ENCODE data around the gene LSAMP. TPM values are rescaled to one million over a fixed set of nuclear protein-coding genes. Genes with fewer than 3 reads are reported as not detected.

Gene LSAMP
- total RNA-seq, 6 donors from 2014 or later, result 7.1 to 28.1 (median 13.4) TPM

- Histone ChIP-seq H3K36me3 (no peaks in the 10 kb centered on the region), H3K4me3 (no peak overlapping the region), H3K27me3 (no peaks in the 10 kb centered on the region), H3K27ac (no peak overlapping the region), H3K4me1 (no peaks in the 10 kb centered on the region), H3K9me3 (no peaks in the 10 kb centered on the region)
- 62 to 83% methylated on average over 2 of the region's 2 CpGs for WGBS, 2 donors
- no peak for DNase-seq
- TF ChIP-seq EP300 (IDR thresholded peaks at IDR 0.05) (no peak), CTCF (IDR thresholded peaks at IDR 0.05) (no peak), POLR2AphosphoS5 (IDR thresholded peaks at IDR 0.05) (no peak), POLR2A (IDR thresholded peaks at IDR 0.05) (no peak)
- ATAC-seq (ENCODE audit: low FRiP score in 2 of 2), result no peak
Measured at GRCh38 chr3:115918900-115919299, 526.4 kb downstream of the LSAMP start.

DNA sequence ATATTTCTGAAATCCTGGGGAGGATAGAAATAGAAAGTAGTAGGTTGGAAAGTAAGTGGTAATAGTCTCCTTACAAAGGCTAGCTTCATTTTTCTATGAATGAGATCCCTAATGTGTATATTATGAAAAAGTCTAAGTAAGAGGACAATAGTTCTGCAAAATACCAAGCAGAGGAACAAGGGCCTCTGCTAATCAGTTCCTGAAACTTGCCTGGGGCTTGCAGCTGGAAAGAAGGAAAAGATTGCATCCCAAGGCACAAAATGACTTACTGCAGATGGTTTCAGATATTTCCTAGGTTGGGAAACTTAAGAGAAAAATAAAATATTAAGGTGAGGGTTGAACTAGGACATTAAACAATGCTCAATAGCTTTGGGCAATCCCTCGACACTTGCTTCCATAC lies 528.4 kb downstream of the LSAMP start:
- Histone ChIP-seq H3K27ac (no peak overlapping the region), H3K9me3 (no peaks in the 10 kb centered on the region), H3K36me3 (no peaks in the 10 kb centered on the region), H3K27me3 (no peaks in the 10 kb centered on the region), H3K4me3 (no peak overlapping the region), H3K4me1 (no peaks in the 10 kb centered on the region)
- 86 to 100% methylated on average over 1 of the region's 1 CpG for WGBS, 2 donors
- no peak for DNase-seq
- ATAC-seq (ENCODE audit: low FRiP score in 2 of 2), result no peak
- TF ChIP-seq CTCF (IDR thresholded peaks at IDR 0.05) (no peak), POLR2AphosphoS5 (IDR thresholded peaks at IDR 0.05) (no peak), EP300 (IDR thresholded peaks at IDR 0.05) (no peak), POLR2A (IDR thresholded peaks at IDR 0.05) (no peak)

GRCh38 chr3:115915061-115915460 lies 530.2 kb downstream of the LSAMP start:
- H3K9me3 ChIP-seq, result no peaks in the 10 kb centered on the region
- no peaks in the 10 kb centered on the region for H3K4me1 ChIP-seq
- H3K4me3 ChIP-seq, result no peak overlapping the region
- TF ChIP-seq EP300 (IDR thresholded peaks at IDR 0.05) (no peak), POLR2A (IDR thresholded peaks at IDR 0.05) (no peak), CTCF (IDR thresholded peaks at IDR 0.05) (no peak), POLR2AphosphoS5 (IDR thresholded peaks at IDR 0.05) (no peak)
- no peak overlapping the region for H3K27ac ChIP-seq
- ATAC-seq (ENCODE audit: low FRiP score in 2 of 2) (no peak), DNase-seq (no peak)
- no peaks in the 10 kb centered on the region for H3K27me3 ChIP-seq
- 69 to 74% methylated on average over 1 of the region's 1 CpG for WGBS, 2 donors
- H3K36me3 ChIP-seq, result no peaks in the 10 kb centered on the region

- DNase-seq (no peak), ATAC-seq (ENCODE audit: low FRiP score in 2 of 2) (no peak)
- 78 to 80% methylated on average over 4 of the region's 4 CpGs for WGBS, 2 donors
- no peaks in the 10 kb centered on the region for H3K9me3 ChIP-seq
- H3K4me3 ChIP-seq, result no peak overlapping the region
- H3K27ac ChIP-seq, result no peak overlapping the region
- H3K27me3 ChIP-seq, result no peaks in the 10 kb centered on the region
- no peak for TF ChIP-seq POLR2A (IDR thresholded peaks at IDR 0.05)
- peak in 2 of 6 experiments; percentile 6 for TF ChIP-seq CTCF (IDR thresholded peaks at IDR 0.05)
- no peak for TF ChIP-seq POLR2AphosphoS5 (IDR thresholded peaks at IDR 0.05)
- TF ChIP-seq EP300 (IDR thresholded peaks at IDR 0.05), result no peak
- H3K4me1 ChIP-seq, result no peaks in the 10 kb centered on the region
- H3K36me3 ChIP-seq, result no peaks in the 10 kb centered on the region
Measured at GRCh38 chr3:115913069-115913686, 532.1 kb downstream of the LSAMP start.

- H3K27me3 ChIP-seq, result no peaks in the 10 kb centered on the region
- H3K9me3 ChIP-seq, result no peaks in the 10 kb centered on the region
- no peak overlapping the region for H3K27ac ChIP-seq
- no peak overlapping the region for H3K4me3 ChIP-seq
- H3K36me3 ChIP-seq, result no peaks in the 10 kb centered on the region
- TF ChIP-seq POLR2A (IDR thresholded peaks at IDR 0.05) (no peak), EP300 (IDR thresholded peaks at IDR 0.05) (no peak), CTCF (IDR thresholded peaks at IDR 0.05) (no peak), POLR2AphosphoS5 (IDR thresholded peaks at IDR 0.05) (no peak)
- peak in 1 of 2 donors; percentile 23 for DNase-seq
- 52 to 57% methylated on average over 2 of the region's 2 CpGs for WGBS, 2 donors
- no peaks in the 10 kb centered on the region for H3K4me1 ChIP-seq
- no peak for ATAC-seq (ENCODE audit: low FRiP score in 2 of 2)
Measured at GRCh38 chr3:115912372-115912771, 532.9 kb downstream of the LSAMP start.
